HG03354 (cell line): ENCODE results near the gene GPR139.

ENCODE experiments used
- ATAC-seq: cut with Tn5 transposase; IDR thresholded peaks from one replicate; pipeline ENCODE4 v1.9.1; 2021; ENCODE audit warnings: mild to moderate bottlenecking; ENCODE audit not compliant: unreplicated experiment, poor library complexity, severe bottlenecking

The GPR139 gene

DNA sequence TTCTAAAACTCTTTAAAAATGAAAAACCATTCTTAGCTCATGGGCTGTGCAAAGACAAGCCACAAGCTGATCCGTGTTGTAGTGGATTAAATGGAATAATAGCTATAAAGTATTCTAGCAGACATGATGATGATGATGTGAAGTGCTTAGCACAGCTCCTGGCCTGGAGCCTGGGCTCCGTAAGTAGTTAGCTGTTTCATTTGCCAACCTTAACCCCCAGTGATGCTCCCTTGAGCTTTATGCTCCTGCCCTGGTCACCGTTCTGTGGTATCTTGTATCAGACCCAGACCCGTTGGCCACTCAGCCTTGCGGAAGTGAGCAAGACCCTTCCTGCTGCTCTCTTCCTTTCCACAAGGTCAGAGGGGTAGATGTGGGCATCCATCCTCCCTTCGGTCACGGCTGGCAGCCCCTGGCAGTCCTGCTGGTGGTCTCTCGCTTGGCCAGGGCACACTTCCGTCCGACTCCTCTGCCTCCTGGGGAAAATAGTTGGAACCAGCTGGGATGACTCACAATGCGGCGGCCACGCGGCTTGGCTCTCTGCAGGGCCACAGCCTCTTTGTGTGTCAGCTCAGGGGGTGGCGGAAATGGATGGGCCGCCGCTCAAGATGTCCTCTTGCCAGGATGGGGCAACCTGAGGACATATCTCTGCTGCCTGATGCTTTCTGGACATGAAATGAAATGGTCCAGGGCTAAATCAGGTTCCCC, 79.1 kb downstream of the GPR139 start:
- no peak for ATAC-seq

GRCh38 chr16:19991614-19992013, 82.1 kb downstream of the GPR139 start:
- no peak for ATAC-seq

GRCh38 chr16:19984135-19984534, 89.6 kb downstream of the GPR139 start:
- no peak for ATAC-seq
